HG03378 (cell line): ENCODE measurements around the gene VIT.
"Not testable (repeated sequence)": the region's sequence is repeated elsewhere in the genome, so short reads cannot be mapped to it uniquely, and the experiment has no call there.

ENCODE experiments used
- ATAC-seq: cut with Tn5 transposase; IDR thresholded peaks from one replicate; pipeline ENCODE4 v1.9.1; 2021; ENCODE audit warnings: mild to moderate bottlenecking, moderate library complexity; ENCODE audit not compliant: unreplicated experiment

The VIT gene

DNA sequence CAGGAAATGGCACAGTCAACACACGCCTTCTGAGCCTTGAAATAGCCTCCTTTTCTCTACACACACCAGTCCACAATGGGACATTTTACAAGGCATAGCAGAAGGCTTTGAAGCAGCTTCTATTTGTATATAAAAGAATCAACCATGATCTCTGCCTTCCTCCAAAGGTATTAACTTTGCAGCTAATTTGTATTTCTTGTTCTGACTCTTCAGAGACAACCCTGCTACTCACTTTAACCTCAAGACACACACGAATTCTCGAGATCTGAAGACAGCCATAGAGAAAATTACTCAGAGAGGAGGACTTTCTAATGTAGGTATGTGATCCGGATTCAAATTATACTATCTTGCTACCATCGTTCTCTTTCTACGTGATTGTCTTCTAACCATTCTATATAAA is 104.6 kb downstream of the VIT start:
- no peak for ATAC-seq

DNA sequence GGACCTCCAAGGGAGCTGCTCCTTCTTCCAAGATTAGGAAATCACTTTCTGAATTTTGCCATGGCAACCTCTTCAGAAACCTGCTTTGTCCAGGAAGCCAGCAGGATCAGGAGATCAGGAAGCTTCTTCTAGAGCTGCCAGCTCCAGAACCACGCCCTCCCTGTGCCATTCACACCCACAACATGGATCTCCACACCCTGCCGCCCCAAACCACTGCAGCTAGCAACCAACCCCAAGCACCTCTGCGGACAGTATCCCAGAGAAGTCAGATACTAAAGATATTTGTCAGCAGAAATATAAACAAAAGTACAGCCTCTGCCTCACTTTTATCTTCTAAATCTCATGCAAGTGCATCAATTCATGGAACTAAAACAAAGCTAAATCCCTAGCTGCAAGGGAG is 106.4 kb downstream of the VIT start:
- no peak for ATAC-seq

GRCh38 chr2:36805635-36806224 is 109.2 kb downstream of the VIT start:
- no peak for ATAC-seq

DNA sequence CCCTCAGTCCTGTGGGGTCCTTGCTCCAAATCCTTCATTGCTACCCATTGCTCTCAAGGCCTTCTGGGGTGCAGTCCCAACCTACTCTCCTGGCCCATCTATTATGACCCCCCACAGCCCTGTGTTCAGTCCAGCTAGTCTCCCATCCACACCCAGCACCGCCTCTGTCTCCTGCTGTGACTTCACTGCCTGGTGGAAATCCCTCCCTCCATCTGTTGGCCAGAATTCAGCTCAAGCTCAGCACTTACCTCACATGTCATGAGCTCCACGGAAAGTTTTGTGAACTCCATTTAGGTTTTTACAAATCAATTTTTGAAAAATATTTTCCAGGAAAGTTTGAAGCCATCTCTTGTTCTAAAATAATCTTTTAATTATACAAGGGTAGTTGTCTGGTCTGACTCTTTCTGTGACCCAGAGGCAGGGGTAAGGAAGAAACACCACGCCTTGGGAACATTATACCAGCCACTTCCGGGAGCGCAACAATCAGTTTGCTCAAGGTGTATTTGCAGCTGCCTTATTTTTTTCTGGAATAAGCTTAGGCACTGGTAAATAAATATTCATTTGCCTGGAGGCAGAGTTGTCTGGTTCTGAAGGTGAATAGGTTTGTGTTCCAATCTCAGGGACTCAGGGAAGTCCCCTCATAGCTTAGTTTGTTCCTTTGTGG is 110.8 kb downstream of the VIT start:
- ATAC-seq = no peak

DNA sequence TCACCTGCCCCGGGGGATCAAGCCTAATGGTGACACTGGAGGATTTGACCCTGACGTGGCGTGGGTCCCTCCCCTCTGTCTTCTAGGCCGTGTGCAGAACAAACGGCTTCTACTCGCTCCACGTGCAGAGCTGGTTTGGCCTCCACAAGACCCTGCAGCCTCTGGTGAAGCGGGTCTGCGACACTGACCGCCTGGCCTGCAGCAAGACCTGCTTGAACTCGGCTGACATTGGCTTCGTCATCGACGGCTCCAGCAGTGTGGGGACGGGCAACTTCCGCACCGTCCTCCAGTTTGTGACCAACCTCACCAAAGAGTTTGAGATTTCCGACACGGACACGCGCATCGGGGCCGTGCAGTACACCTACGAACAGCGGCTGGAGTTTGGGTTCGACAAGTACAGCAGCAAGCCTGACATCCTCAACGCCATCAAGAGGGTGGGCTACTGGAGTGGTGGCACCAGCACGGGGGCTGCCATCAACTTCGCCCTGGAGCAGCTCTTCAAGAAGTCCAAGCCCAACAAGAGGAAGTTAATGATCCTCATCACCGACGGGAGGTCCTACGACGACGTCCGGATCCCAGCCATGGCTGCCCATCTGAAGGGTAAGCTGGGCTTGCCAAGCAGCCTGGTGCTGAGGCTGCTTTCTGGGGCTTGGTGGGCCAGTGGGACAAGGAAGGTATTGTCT is 112.0 kb downstream of the VIT start:
- ATAC-seq = no peak

DNA sequence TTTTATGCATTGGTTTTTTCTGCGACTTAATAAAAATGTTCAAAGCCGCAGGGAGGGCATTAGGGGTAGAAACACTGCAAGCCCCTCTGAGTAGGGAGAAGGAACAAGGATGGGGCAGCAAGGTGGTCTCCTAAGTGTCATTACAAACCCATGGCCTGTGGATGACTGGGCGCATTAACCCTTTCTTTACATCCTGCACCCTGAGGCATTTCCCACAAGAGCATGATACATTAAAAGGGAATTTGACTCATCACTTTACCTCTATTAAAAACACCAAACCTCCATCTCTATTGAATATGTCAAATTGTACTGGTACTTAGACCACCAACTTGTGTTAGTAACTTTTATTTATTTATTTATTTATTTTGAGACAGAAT is 112.5 kb downstream of the VIT start:
- no peak for ATAC-seq

GRCh38 chr2:36811071-36811470 is 114.6 kb downstream of the VIT start:
- ATAC-seq = no peak

GRCh38 chr2:36812196-36812595 is 115.7 kb downstream of the VIT start:
- ATAC-seq = no peak

GRCh38 chr2:36818542-36818941 is 122.0 kb downstream of the VIT start:
- ATAC-seq = no peak

DNA sequence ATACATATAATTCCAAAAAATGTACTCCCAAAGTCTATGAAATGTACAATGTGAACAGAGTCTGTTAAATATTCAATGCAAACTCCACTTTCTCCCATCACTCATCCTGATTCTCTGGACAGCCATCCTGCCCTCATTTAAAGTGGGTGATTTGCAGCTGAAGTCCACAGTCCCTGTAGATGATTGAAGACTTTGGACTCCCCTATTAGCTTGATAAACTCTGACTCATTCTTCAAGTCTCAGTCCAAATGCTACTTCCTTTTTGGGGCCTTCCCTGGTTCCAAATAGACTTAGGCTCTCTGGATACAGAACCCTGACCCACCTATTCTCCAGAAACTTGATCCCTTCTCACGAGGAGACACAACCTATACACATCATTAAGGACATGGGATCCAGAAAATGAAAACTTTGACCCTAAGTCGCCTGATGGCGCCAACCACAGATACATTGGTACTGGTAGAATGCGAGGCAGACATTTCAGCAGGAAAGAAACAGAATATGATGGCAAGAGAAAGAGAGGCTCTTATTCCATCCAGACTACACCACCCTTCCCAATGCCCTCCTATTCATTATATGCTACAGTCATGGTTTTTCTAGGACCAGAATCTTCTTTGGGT is 122.7 kb downstream of the VIT start:
- ATAC-seq = no peak

- no peak for ATAC-seq
These were observed 124.6 kb downstream of the VIT start for GRCh38 chr2:36820942-36821605.

- ATAC-seq = no peak
These were observed 127.4 kb downstream of the VIT start for GRCh38 chr2:36823862-36824261.

GRCh38 chr2:36824273-36824672 is 127.8 kb downstream of the VIT start:
- ATAC-seq = no peak

- not testable (repeated sequence) for ATAC-seq
These were observed 128.2 kb downstream of the VIT start for GRCh38 chr2:36824683-36825082.

- no peak for ATAC-seq
These were observed 134.7 kb downstream of the VIT start for GRCh38 chr2:36831185-36831584.

GRCh38 chr2:36834203-36834602 is 137.7 kb downstream of the VIT start:
- no peak for ATAC-seq

- ATAC-seq = no peak
These were observed 138.4 kb downstream of the VIT start for GRCh38 chr2:36834731-36835524.

DNA sequence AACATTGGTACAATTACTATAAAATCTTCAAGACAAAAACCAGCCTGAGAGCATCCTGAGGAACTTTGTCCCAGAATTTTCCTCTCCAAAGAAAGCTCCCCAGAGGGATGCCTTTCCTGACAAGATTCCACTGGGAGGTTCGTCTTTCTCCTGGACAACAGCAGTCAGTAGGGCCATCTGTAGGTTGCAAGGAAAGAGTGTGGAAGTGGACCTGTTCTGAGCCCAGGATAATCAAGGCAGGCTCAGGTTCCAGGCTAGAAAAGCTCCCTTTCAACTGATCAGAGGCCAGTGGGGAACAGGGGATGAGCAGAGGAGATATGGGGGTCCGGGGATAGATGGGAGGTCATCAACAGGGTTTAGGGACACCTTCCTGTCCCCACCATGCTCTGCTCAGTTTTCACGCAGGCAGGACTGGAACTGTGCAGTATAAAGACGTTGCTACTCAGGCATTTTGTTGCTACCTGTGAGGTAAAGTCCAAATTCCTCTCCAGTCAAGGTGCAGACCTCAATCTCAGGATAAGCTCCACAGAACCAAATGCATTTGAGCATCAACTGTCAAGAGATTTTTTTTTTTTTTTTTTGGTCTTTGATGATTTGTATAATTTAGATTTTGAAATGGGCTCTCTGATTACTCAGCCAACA is 143.6 kb downstream of the VIT start:
- no peak for ATAC-seq

DNA sequence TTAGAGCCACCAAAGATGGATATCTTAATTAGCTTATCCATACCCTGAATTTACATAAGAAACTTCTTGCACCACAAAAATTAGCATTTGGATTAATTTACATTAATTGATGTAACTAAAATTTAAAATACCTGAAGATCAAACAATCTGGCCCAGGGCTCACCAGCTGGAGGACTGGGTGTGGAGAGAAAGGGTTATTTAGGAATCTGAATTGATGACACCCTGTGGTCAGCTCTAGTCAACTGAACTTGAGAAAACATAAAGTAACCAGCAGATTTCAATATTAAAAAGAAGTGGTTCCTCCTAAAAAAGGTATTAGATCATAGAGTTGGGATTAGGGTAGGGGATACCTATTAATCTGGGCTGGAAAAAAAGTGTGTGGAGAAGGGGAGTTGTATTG is 147.3 kb downstream of the VIT start:
- ATAC-seq = no peak

- ATAC-seq = no peak
These were observed 152.8 kb downstream of the VIT start for GRCh38 chr2:36849265-36849664.
